Esophagus muscularis mucosa (tissue), 4 donors: ENCODE data around the gene PTTG1IP. TPM values are rescaled to one million over a fixed set of nuclear protein-coding genes. Genes with fewer than 3 reads are reported as not detected.

ENCODE experiments used
- DNase-seq: peaks from one replicate; pipeline ENCODE4 v3.0.0-alpha.2; 2017; ENCODE audit errors: extremely low spot score
- H3K27ac ChIP-seq, 4 donors: fragments of 200-600 bp; sonication (generic); replicated peaks in 1 of 4; 1 replicate in 3 of 4; 2 replicates in 1 of 4; pipeline ENCODE4 v1.5.1; 2016 to 2019; ENCODE audit warnings: mild to moderate bottlenecking in 1 of 4
- H3K27me3 ChIP-seq, 4 donors: fragments of 200-600 bp; sonication (generic); one replicate each; pipeline versions ENCODE4 v1.5.1 to v1.6.0; 2016 to 2019
- H3K36me3 ChIP-seq, 4 donors: fragments of 200-600 bp; sonication (generic); one replicate each; pipeline ENCODE4 v1.5.1; 2016 to 2019
- H3K4me1 ChIP-seq, 4 donors: fragments of 200-600 bp; sonication (generic); one replicate each; pipeline ENCODE4 v1.5.1; 2016 to 2019
- H3K4me3 ChIP-seq, 4 donors: fragments of 200-600 bp; sonication (generic); 1 replicate in 2 of 4; 2 replicates in 2 of 4; pipeline ENCODE4 v1.5.1; 2016 to 2019; ENCODE audit warnings: mild to moderate bottlenecking in 4 of 4, moderate library complexity in 1 of 4
- H3K9me3 ChIP-seq, 4 donors: fragments of 200-600 bp; sonication (generic); 1 replicate in 3 of 4; 2 replicates in 1 of 4; pipeline ENCODE4 v1.5.1; 2016 to 2019
- CTCF ChIP-seq, 3 experiments: fragments of 200-600 bp in 2 of 3; fragments of 450-650 bp in 1 of 3; sonication (generic) in 2 of 3; IDR thresholded peaks; one replicate each; pipeline ENCODE4 v1.5.1; 2017 to 2019; ENCODE audit warnings: antibody characterized with exemption in 3 of 3, mild to moderate bottlenecking in 2 of 3, moderate library complexity in 1 of 3
- EP300 ChIP-seq: sonication (generic); formaldehyde crosslinking; IDR thresholded peaks from one replicate; pipeline ENCODE4 v1.6.1; 2017; ENCODE audit warnings: antibody characterized with exemption
- POLR2A ChIP-seq: fragments of 450-650 bp; IDR thresholded peaks from one replicate; pipeline ENCODE4 v1.6.1; 2017; ENCODE audit warnings: antibody characterized with exemption, moderate library complexity, mild to moderate bottlenecking, low read depth
- POLR2AphosphoS5 ChIP-seq, 2 donors: sonication (generic); formaldehyde crosslinking; IDR thresholded peaks; one replicate each; pipeline ENCODE4 v1.6.1; 2017; ENCODE audit warnings: antibody characterized with exemption in 2 of 2
- WGBS: methylation state at CpG from one replicate; pipeline ENCODE4 v1.1.5; 2018; 5-methylcytosine and 5-hydroxymethylcytosine counted together
- intact Hi-C: fragments of 100-400 bp; cut with DNase I; formaldehyde crosslinking; loops from one replicate; pipeline ENCODE4 v1.15.1; 2023
- total RNA-seq, 4 donors: library from RNA; depleted of rRNA; stranded (reverse); fragments of >200 nt; gene quantifications; one replicate each; pipeline versions ENCODE4 v1.1.0 to v1.2.1, GENCODE V29; 2016

Gene PTTG1IP
- total RNA-seq, 4 donors from 2014 or later = 222 to 382 (median 302) TPM

DNA sequence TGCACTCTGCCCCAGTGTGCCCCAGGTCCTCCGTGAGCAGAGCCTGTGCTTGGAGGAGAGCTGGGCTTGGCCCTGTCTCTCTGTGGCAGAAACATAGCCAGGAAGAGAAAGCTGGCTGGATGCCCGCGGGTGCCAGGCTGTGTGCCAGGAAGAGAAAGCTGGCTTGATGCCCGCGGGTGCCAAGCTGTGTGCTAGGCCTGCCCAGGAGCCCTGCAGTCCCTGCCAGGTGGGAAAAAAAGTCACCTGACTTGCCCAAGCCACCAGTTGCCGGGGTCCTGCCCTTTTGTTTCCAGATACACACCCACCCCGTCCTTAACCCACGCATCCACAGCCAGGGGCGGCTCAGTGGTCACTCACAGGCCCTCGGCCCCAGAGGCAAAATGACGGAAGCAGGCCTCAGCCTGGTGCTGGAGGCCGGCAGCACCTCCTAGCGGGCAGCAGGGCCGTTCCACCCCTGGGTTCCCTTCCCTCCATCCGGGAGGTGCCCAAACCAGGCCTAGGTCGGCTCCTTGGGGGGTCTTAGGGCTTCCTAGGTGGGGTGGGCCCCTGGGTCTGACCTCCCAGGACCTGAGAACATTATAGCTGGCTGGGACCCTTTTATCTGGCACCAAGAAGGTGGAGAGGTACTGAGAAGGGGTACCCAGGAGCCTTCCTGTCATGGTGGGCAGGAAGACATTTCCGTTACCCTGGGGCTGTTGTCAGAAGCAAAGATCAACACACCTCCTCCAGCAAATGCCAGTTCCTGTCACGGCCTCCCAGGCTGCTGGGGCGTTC lies 38.1 kb upstream of the PTTG1IP start:
- DNase-seq = no peak
- no peaks in the 10 kb centered on the region for H3K9me3 ChIP-seq
- H3K4me3 ChIP-seq = peak overlapping the region in 1 of 4 donors; percentile 9
- TF ChIP-seq EP300 (no peak), POLR2A (no peak), POLR2AphosphoS5 (IDR thresholded peaks at IDR 0.05) (peak in 1 of 2 donors; percentile 26), CTCF (IDR thresholded peaks at IDR 0.05) (peak; percentile 29 to 55 (median 52))
- WGBS = 29% methylated on average over 5 of the region's 19 CpGs
- H3K27me3 ChIP-seq = no peaks in the 10 kb centered on the region
- intact Hi-C loops = no loop called here
- no peaks in the 10 kb centered on the region for H3K36me3 ChIP-seq
- peak overlapping the region; percentile 58 to 88 (median 72) for H3K27ac ChIP-seq
- peaks cover 21 to 77% (median 60%) of the 10 kb centered on the region in 4 donors for H3K4me1 ChIP-seq

DNA sequence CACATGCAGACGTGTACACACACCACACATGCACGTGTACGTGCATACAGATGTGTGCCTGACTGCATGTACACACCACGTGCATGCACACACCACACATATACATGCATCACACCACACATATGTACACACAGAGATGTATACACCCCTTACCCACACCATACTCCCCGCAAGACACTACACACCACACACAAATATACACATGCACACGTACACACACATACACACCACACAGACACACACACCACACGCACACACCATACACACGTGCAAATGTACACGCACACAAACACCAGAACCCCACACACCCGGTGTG lies 37.5 kb upstream of the PTTG1IP start:
- 68% methylated on average over 8 of the region's 10 CpGs for WGBS
- intact Hi-C loops = no loop called here
- TF ChIP-seq POLR2A = no peak
- DNase-seq = no peak
- no peak overlapping the region for H3K4me3 ChIP-seq
- H3K27ac ChIP-seq = peak overlapping the region in 2 of 4 donors; percentile 85 to 88
- no peaks in the 10 kb centered on the region for H3K36me3 ChIP-seq
- H3K27me3 ChIP-seq = no peaks in the 10 kb centered on the region
- no peaks in the 10 kb centered on the region for H3K9me3 ChIP-seq
- H3K4me1 ChIP-seq = peaks cover 21 to 82% (median 60%) of the 10 kb centered on the region in 4 donors

DNA sequence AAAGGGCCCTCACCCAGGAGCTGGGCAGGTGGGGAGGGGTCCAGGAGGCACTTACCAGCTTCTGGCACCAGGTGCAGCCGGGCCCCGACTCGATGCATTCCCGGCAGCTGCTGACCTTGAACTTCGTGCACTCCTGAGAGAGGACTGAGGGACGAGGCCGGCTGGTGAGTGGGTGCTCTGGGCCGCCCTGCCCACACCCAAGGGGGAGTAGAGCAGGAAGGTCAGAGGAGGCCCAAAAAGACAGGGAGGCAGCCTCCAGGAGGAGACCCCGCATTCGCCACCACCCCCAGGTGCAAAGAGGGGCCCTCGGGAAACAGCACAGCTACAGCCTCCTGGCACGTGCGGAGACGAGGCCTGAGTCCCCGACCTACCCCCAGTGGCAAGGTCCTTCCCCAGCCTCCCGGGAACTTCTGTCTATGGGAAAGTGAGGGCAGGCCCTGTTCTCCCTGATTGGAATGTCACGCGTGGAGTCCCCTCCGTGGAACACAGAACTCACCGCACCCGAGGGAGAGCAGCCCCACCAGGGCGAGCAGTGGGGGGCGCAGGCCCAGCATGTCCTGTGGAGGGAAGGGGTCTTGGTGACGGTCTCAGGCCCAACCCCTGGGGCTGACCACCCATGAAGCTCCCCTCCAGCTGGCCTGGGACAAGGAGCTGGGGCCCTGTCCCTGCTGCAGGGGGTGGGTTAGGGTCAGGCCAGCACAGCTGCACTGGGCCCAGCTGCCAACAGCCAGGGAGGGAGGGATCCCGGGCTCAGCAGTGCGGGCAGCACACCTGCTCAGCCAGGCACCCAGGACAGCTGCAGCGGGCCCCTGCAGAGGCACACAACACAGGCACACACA lies 37.0 kb upstream of the PTTG1IP start:
- peaks cover 21 to 88% (median 63%) of the 10 kb centered on the region in 4 donors for H3K4me1 ChIP-seq
- intact Hi-C loops = no loop called here
- DNase-seq = no peak
- H3K36me3 ChIP-seq = no peaks in the 10 kb centered on the region
- TF ChIP-seq CTCF (IDR thresholded peaks at IDR 0.05) (no peak), POLR2AphosphoS5 (IDR thresholded peaks at IDR 0.05) (no peak), POLR2A (no peak), EP300 (no peak)
- H3K4me3 ChIP-seq = no peak overlapping the region
- WGBS = 83% methylated on average over 14 of the region's 27 CpGs
- H3K27me3 ChIP-seq = no peaks in the 10 kb centered on the region
- no peaks in the 10 kb centered on the region for H3K9me3 ChIP-seq
- H3K27ac ChIP-seq = peak overlapping the region in 2 of 4 donors; percentile 85 to 88

DNA sequence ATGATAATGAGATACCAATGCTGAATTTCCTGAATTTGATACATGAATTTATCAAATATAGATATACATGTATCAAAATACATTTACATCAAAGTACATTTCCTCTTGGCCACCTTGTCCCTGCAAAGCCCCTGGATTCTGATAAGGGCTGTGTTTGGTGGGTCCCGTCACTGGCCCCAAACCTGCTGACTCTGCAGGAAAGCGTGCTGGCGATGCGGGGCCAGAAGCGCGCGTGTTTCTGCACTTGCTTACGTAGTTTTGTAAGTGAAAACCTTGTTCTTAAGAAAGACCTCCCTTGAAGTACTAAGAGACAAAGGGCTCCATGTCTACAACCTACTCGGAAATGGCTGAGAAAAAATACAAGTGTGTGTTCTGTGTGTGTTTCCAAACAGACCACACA lies 36.2 kb upstream of the PTTG1IP start:
- intact Hi-C loops = no loop called here
- no peaks in the 10 kb centered on the region for H3K9me3 ChIP-seq

More for the DNA sequence above, 36.2 kb upstream of the PTTG1IP start:
- Histone ChIP-seq H3K27ac (peak overlapping the region in 2 of 4 donors; percentile 85 to 88), H3K27me3 (no peaks in the 10 kb centered on the region), H3K4me1 (peaks cover 21 to 94% (median 63%) of the 10 kb centered on the region in 4 donors), H3K36me3 (no peaks in the 10 kb centered on the region), H3K4me3 (no peak overlapping the region)
- 84% methylated on average over 9 of the region's 9 CpGs for WGBS
- no peak for DNase-seq
- TF ChIP-seq CTCF (IDR thresholded peaks at IDR 0.05) = no peak
- TF ChIP-seq POLR2A = no peak
- TF ChIP-seq POLR2AphosphoS5 (IDR thresholded peaks at IDR 0.05) = no peak
- no peak for TF ChIP-seq EP300
